Lower leg skin (tissue), 4 donors: Measurements from ENCODE around the gene CCNDBP1. TPM values are rescaled to one million over a fixed set of nuclear protein-coding genes. Genes with fewer than 3 reads are reported as not detected.
A peak's percentile ranks its signal among the peaks of the same experiment; 100 is the strongest.

ENCODE experiments used
- DNase-seq, 2 donors: peaks; one replicate each; pipeline ENCODE4 v3.0.0-alpha.2; 2019; ENCODE audit warnings: low spot score in 2 of 2
- H3K4me3 ChIP-seq: fragments of 200-600 bp; sonication (generic); 2 replicates; pipeline ENCODE4 v1.5.1; 2017; ENCODE audit warnings: mild to moderate bottlenecking, low read depth; ENCODE audit not compliant: poor library complexity, severe bottlenecking
- CTCF ChIP-seq, 3 donors: fragments of 450-650 bp; IDR thresholded peaks; one replicate each; pipeline ENCODE4 v1.5.1; 2016; ENCODE audit warnings: antibody characterized with exemption in 3 of 3, mild to moderate bottlenecking in 3 of 3, moderate library complexity in 2 of 3
- POLR2A ChIP-seq, 2 donors: fragments of 450-650 bp; IDR thresholded peaks; one replicate each; pipeline ENCODE4 v1.6.1; 2016 to 2017; ENCODE audit warnings: antibody characterized with exemption in 2 of 2, mild to moderate bottlenecking in 1 of 2, moderate library complexity in 1 of 2
- WGBS, 2 donors: methylation state at CpG; one replicate each; pipeline ENCODE4 v1.1.5; 2018; 5-methylcytosine and 5-hydroxymethylcytosine counted together
- intact Hi-C: fragments of 100-400 bp; cut with DNase I; formaldehyde crosslinking; loops from one replicate; pipeline ENCODE4 v1.15.0; 2023; ENCODE audit warnings: low total_unique reads
- total RNA-seq, 4 donors: library from RNA; depleted of rRNA; stranded (reverse); fragments of >200 nt; gene quantifications; one replicate each; pipeline ENCODE4 v1.1.0, GENCODE V29; 2016

The CCNDBP1 gene
- total RNA-seq, 4 donors from 2014 or later, result 74.9 to 166 (median 114) TPM

- no peak overlapping the region for H3K4me3 ChIP-seq
- TF ChIP-seq POLR2A (IDR thresholded peaks at IDR 0.05) (no peak), CTCF (IDR thresholded peaks at IDR 0.05) (no peak)
- 86 to 89% methylated on average over 3 of the region's 3 CpGs for WGBS, 2 donors
- DNase-seq, result no peak
- intact Hi-C loops, result no loop called here
Observed at GRCh38 chr15:43199945-43200488, 14.8 kb downstream of the CCNDBP1 start.

- TF ChIP-seq CTCF (IDR thresholded peaks at IDR 0.05) (peak in 1 of 3 donors; percentile 26), POLR2A (IDR thresholded peaks at IDR 0.05) (no peak)
- peak in 1 of 2 donors; percentile 68 for DNase-seq
- intact Hi-C loops, result no loop called here
- no peak overlapping the region for H3K4me3 ChIP-seq
- WGBS, 2 donors, result 31 to 36% methylated on average over 8 of the region's 8 CpGs
Observed at GRCh38 chr15:43204016-43204901, 19.1 kb downstream of the CCNDBP1 start.

- TF ChIP-seq POLR2A (IDR thresholded peaks at IDR 0.05) (no peak), CTCF (IDR thresholded peaks at IDR 0.05) (no peak)
- intact Hi-C loops, result no loop called here
- DNase-seq, result peak in 1 of 2 donors; percentile 48
- H3K4me3 ChIP-seq, result no peak overlapping the region
- WGBS, 2 donors, result 87 to 90% methylated on average over 4 to 5 of the region's 5 CpGs
Observed at GRCh38 chr15:43206054-43206453, 20.9 kb downstream of the CCNDBP1 start.

GRCh38 chr15:43207024-43207423 is 21.8 kb downstream of the CCNDBP1 start:
- 92 to 93% methylated on average over 9 of the region's 9 CpGs for WGBS, 2 donors
- intact Hi-C loops, result no loop called here
- no peak overlapping the region for H3K4me3 ChIP-seq
- DNase-seq, result peak in 1 of 2 donors; percentile 57
- TF ChIP-seq POLR2A (IDR thresholded peaks at IDR 0.05), result no peak
- no peak for TF ChIP-seq CTCF (IDR thresholded peaks at IDR 0.05)

- 70 to 76% methylated on average over 23 of the region's 23 CpGs for WGBS, 2 donors
- DNase-seq, result peak in 1 of 2 donors; percentile 72
- intact Hi-C loops, result no loop called here
- H3K4me3 ChIP-seq, result no peak overlapping the region
- no peak for TF ChIP-seq CTCF (IDR thresholded peaks at IDR 0.05)
- no peak for TF ChIP-seq POLR2A (IDR thresholded peaks at IDR 0.05)
Observed at GRCh38 chr15:43208052-43209002, 23.1 kb downstream of the CCNDBP1 start.
